ENCODE results near the gene CAPS.

CAPS gene

DNA sequence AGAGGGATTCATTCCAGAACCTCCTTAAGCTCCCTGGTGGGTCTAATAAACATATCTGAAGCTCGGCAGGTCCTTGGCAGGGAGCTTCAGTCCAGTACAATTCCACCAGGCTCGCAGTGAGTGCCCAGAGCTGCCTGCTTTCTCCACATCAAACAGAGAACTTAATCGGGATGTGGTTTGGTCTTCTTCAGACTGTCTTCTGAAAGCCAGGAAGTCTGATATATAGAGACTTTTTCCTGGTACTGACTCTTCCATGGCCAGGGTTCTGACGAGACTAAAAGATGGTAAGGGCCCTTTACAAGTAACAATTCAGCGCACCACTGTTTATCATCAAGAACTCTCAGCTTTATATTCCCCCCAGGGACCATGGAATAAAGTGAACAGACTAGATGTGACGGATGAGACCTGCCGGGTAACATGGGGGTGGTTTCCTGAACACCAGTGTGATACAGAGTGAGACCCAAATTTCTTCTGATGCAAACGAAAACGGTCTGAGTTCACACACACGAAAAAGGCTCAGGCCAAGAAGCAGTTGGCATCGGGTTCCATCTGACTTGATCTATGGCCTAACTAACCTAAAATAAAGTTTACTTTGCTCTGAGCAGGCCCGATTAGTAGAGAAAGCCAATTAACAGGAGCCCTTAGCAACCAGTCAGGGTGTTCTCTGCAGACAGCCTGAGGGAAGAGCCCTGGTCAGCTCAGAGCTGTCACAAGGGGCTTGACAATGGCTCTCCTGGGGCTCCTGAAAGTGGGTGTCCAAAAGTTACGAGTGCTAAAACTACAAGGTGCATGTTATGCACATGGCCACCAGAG lies 34.9 kb downstream of the CAPS start:
- CTCF ChIA-PET: interaction anchor here (1.5 to 4.3 kb wide), 2 partner anchors 18 to 145 kb away, joined by 5 to 35 read pairs; no protein-coding TSS in a partner anchor
- H3K4me3 ChIP-seq (ENCODE audit: low read depth, low read length): no peak overlapping the region
- TF ChIP-seq CTCF (IDR thresholded peaks at IDR 0.05; ENCODE audit: insufficient read depth, low read length, missing control alignments): no peak
- DNase-seq (ENCODE audit: low read depth, low spot score): no peak
- POLR2A ChIA-PET: no interaction called here

DNA sequence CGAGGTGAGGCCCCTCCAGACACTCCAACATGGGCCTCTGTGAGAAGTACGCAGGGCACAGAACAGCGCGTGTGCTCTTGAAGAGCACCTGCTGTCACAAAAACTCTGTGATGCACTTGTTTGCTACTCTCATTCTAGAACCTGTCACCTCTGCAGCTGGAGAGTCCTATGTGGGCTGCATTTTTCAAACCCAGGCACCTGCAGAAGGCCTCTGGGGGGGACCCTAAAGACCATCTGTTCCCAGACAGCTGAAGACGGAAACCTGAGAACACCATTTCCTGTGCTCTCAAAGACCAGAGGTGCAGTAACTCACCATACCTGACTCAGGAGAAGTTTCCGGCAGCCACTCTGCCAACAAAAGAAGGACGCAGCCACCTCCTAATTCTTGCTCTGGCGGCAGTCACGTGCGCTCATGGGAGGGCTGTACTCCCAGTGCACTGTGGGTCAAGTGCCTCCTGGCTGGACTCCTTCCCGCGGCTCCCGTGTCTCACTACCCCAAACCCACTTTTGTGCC lies 35.8 kb downstream of the CAPS start:
- DNase-seq (ENCODE audit: low read depth, low spot score): no peak
- TF ChIP-seq CTCF (IDR thresholded peaks at IDR 0.05; ENCODE audit: insufficient read depth, low read length, missing control alignments): no peak
- CTCF ChIA-PET: interaction anchor here (1.5 to 10.7 kb wide), 3 partner anchors 17 to 146 kb away, joined by 5 to 151 read pairs (median 35); no protein-coding TSS in a partner anchor
- POLR2A ChIA-PET: no interaction called here
- H3K4me3 ChIP-seq (ENCODE audit: low read depth, low read length): no peak overlapping the region

GRCh38 chr19:5950741-5951140 lies 36.7 kb downstream of the CAPS start:
- no peak for DNase-seq (ENCODE audit: low read depth, low spot score)
- ChIA-PET POLR2A (no interaction called here), CTCF (interaction anchor here (1.1 to 10.7 kb wide), 2 partner anchors 8 to 19 kb away, joined by 3 to 151 read pairs; no protein-coding TSS in a partner anchor)
- TF ChIP-seq CTCF (IDR thresholded peaks at IDR 0.05; ENCODE audit: insufficient read depth, low read length, missing control alignments): no peak
- no peak overlapping the region for H3K4me3 ChIP-seq (ENCODE audit: low read depth, low read length)

- CTCF ChIA-PET: interaction anchor here (1.0 to 10.7 kb wide), 5 partner anchors 9 to 36 kb away, joined by 3 to 151 read pairs (median 3); no protein-coding TSS in a partner anchor
- H3K4me3 ChIP-seq (ENCODE audit: low read depth, low read length): no peak overlapping the region
- no peak for DNase-seq (ENCODE audit: low read depth, low spot score)
- POLR2A ChIA-PET: no interaction called here
- TF ChIP-seq CTCF (IDR thresholded peaks at IDR 0.05; ENCODE audit: insufficient read depth, low read length, missing control alignments): no peak
These were observed 37.3 kb downstream of the CAPS start for GRCh38 chr19:5951338-5951861.

DNA sequence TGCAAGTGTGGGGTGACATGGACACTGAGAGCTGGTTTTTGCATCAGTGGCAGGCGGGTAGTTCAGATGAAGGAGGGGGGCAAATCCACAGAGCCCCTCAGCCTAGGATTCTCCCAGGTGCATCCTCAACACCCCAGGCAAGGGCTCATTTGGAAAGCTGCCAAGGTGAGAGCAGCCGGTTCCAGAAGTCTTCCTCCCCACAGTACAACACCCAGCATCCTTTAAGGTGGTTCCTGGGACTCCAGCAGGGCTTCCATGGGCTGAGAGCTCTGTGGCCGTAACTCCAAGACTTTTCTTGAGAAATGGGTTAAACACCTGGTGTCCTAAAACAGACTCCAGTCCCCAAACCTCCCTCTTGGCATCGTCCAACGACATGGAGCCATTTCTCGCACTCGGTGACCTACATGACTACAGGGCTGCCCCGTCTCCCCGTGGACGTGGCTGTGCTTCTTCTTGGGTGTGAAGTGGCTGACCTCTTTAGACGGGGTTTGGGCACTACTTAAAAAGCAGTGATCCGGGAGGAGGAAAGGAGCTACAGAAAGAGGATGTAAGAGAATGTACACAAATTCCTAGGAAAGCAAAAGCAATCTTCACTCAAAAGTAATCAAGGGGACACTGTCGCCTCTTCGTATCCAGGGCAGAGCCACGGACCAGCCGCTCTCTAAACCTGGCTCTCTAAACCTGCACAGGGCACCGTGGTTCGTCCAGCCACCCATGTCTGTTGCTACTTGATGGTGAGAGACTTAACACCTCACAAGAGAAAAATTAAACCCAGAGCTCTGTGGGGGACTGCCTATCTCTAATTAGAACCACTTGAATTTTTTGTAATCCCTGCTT lies 38.4 kb downstream of the CAPS start:
- CTCF ChIA-PET: interaction anchor here (1.1 to 10.7 kb wide), 6 partner anchors 10 to 148 kb away, joined by 3 to 151 read pairs (median 4); no protein-coding TSS in a partner anchor
- no peak for TF ChIP-seq CTCF (IDR thresholded peaks at IDR 0.05; ENCODE audit: insufficient read depth, low read length, missing control alignments)
- H3K4me3 ChIP-seq (ENCODE audit: low read depth, low read length): no peak overlapping the region
- POLR2A ChIA-PET: no interaction called here
- DNase-seq (ENCODE audit: low read depth, low spot score): no peak
